HEK293 (cell line): ENCODE data around the gene CD96.
A peak's percentile ranks its signal among the peaks of the same experiment; 100 is the strongest.
"Not testable (repeated sequence)": the region's sequence is repeated elsewhere in the genome, so short reads cannot be mapped to it uniquely, and the experiment has no call there.

Experiments used
- CTCF ChIA-PET: fragments of 350-600 bp; formaldehyde crosslinking; extraction: SDS; loops from one replicate; lab custom pipeline; 2021; ENCODE audit warnings: antibody characterized with exemption; lab: Yijun Ruan, JAX
- POLR2A ChIA-PET: fragments of 300-600 bp; formaldehyde crosslinking; extraction: SDS; loops from one replicate; lab custom pipeline; 2020; ENCODE audit warnings: antibody characterized with exemption, inconsistent platforms; lab: Yijun Ruan, JAX
- H3K27ac ChIP-seq: fragments of 200-500 bp; sonication (Bioruptor generic); 2 replicates; pipeline ENCODE4 v1.5.1; 2014; ENCODE audit warnings: low read depth, low read length, control low read depth, inconsistent platforms; ENCODE audit errors: extremely low read depth
- H3K36me3 ChIP-seq, 2 experiments: fragments of 200-500 bp in 1 of 2; sonication (Bioruptor generic) in 1 of 2; 1 replicate in 1 of 2; 2 replicates in 1 of 2; pipeline ENCODE4 v1.5.1; 2014 to 2017; ENCODE audit warnings: inconsistent platforms in 2 of 2, low read length in 2 of 2; ENCODE audit not compliant: control insufficient read depth in 2 of 2, insufficient read depth in 1 of 2
- H3K4me1 ChIP-seq: fragments of 200-500 bp; sonication (Bioruptor generic); 2 replicates; pipeline ENCODE4 v1.5.1; 2014; ENCODE audit warnings: mild to moderate bottlenecking, low read length, inconsistent platforms; ENCODE audit not compliant: control insufficient read depth, insufficient read depth
- H3K4me3 ChIP-seq: 2 replicates; pipeline ENCODE4 v1.5.1; 2011; ENCODE audit warnings: low read depth, mild to moderate bottlenecking, control low read depth, low read length, moderate library complexity
- H3K9me3 ChIP-seq: fragments of 200-500 bp; sonication (Bioruptor generic); 2 replicates; pipeline ENCODE4 v1.5.1; 2014; ENCODE audit warnings: low read depth, low read length, inconsistent platforms; ENCODE audit not compliant: control insufficient read depth, insufficient read depth
- BCL11B ChIP-seq: fragments of 450-650 bp; formaldehyde crosslinking; IDR thresholded peaks from 2 replicates; pipeline ENCODE4 v1.5.1; 2016; ENCODE audit warnings: low read depth, missing biosample characterization, missing genetic modification characterization
- IKZF3 ChIP-seq: fragments of 450-650 bp; IDR thresholded peaks from 2 replicates; pipeline ENCODE4 v1.5.0; 2018; ENCODE audit warnings: missing biosample characterization, mild to moderate bottlenecking, missing genetic modification characterization, moderate library complexity
- KLF9 ChIP-seq: fragments of 450-650 bp; formaldehyde crosslinking; IDR thresholded peaks from 2 replicates; pipeline ENCODE4 v1.5.1; 2016; ENCODE audit warnings: missing biosample characterization, missing genetic modification characterization, low read depth
- MEIS1 ChIP-seq: sonication (generic); formaldehyde crosslinking; IDR thresholded peaks from 2 replicates; pipeline ENCODE4 v1.8.1; 2022; ENCODE audit warnings: missing genetic modification reagents, mild to moderate bottlenecking, borderline replicate concordance
- SCRT2 ChIP-seq: fragments of 450-650 bp; formaldehyde crosslinking; IDR thresholded peaks from 2 replicates; pipeline ENCODE4 v1.5.1; 2016; ENCODE audit warnings: missing biosample characterization, missing genetic modification characterization
- ZNF366 ChIP-seq: fragments of 450-650 bp; formaldehyde crosslinking; conservative IDR thresholded peaks from 2 replicates; pipeline ENCODE4 v1.5.1; 2016; ENCODE audit warnings: missing biosample characterization, missing genetic modification characterization
- ZNF433 ChIP-seq: fragments of 450-650 bp; formaldehyde crosslinking; IDR thresholded peaks from 2 replicates; pipeline ENCODE4 v1.5.1; 2016; ENCODE audit warnings: missing biosample characterization, missing genetic modification characterization, low read depth
- ZNF48 ChIP-seq: fragments of 450-650 bp; formaldehyde crosslinking; IDR thresholded peaks from 2 replicates; pipeline ENCODE4 v1.5.1; 2016; ENCODE audit warnings: missing biosample characterization, missing genetic modification characterization
- ZNF549 ChIP-seq: fragments of 450-650 bp; IDR thresholded peaks from 2 replicates; pipeline ENCODE4 v1.5.1; 2018; ENCODE audit warnings: missing biosample characterization, missing genetic modification characterization, mild to moderate bottlenecking, inconsistent platforms, moderate library complexity
- ZNF621 ChIP-seq: fragments of 450-650 bp; formaldehyde crosslinking; IDR thresholded peaks from 2 replicates; pipeline ENCODE4 v1.5.1; 2017; ENCODE audit warnings: missing biosample characterization, missing genetic modification characterization
- ZNF623 ChIP-seq: fragments of 450-650 bp; formaldehyde crosslinking; IDR thresholded peaks from 2 replicates; pipeline ENCODE4 v1.5.1; 2016; ENCODE audit warnings: missing biosample characterization, missing genetic modification characterization
- ZNF777 ChIP-seq: fragments of 450-650 bp; formaldehyde crosslinking; IDR thresholded peaks from 2 replicates; pipeline ENCODE4 v1.5.1; 2017; ENCODE audit warnings: missing biosample characterization, missing genetic modification characterization, borderline replicate concordance
- TF ChIP-seq, protein P1 (sequence below): fragments of 450-650 bp; formaldehyde crosslinking; IDR thresholded peaks from 2 replicates; pipeline ENCODE4 v1.5.1; 2016; ENCODE audit warnings: missing biosample characterization, missing genetic modification characterization
- TF ChIP-seq, protein P2 (sequence below): fragments of 450-650 bp; formaldehyde crosslinking; IDR thresholded peaks from 2 replicates; pipeline ENCODE4 v1.5.1; 2016; ENCODE audit warnings: missing biosample characterization, missing genetic modification characterization
- TF ChIP-seq, protein P3 (sequence below): fragments of 450-650 bp; formaldehyde crosslinking; IDR thresholded peaks from 2 replicates; pipeline ENCODE4 v1.5.1; 2016; ENCODE audit warnings: missing biosample characterization, missing genetic modification characterization, low read depth

CD96 gene

DNA sequence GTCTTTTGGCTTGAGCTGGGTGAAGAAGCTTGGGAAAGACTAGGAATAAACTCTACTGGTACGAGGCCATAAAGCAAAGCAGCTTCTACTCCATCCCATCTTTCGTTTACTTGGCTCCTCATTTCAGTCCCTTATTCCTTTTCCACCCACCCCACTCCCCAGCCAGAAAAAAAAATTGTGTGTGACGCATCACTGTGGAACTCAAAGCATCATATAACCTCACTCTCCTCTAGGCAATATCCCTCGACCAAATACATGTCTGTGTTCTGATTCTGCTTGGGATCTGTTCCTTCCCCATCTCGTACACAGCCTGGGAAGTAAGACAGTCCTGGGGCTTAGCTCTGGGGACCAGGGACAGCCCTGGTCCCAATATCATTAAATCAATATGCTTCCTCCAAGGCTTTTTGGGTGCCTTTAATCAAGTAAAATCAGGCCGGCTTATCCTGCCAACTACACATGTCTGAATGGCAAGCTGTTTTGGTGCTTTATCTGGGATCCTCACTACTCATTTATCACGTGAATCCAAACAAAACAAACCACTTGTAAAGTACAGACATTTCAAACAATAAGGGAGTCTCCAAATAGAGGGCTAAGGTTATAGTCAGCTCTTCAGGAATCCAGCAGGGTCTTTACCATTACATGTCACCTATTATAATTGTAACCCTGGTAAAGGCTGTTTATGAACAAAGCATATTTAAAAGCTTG is 128.1 kb downstream of the CD96 start:
- H3K4me1 ChIP-seq = peaks cover 4% of the 10 kb centered on the region; the same call in 1 of the 2 replicates
- no peak overlapping the region for H3K4me3 ChIP-seq
- H3K36me3 ChIP-seq = no peaks in the 10 kb centered on the region
- POLR2A ChIA-PET = no interaction called here
- no peaks in the 10 kb centered on the region for H3K9me3 ChIP-seq
- TF ChIP-seq ZNF48 (no peak), IKZF3 (no peak), KLF9 (tag by site-specific recombination) (no peak), ZNF433 (tag by site-specific recombination) (no peak), BCL11B (tag by site-specific recombination) (no peak), MEIS1 (CRISPR knock-in tag) (no peak), ZNF366 (tag by site-specific recombination) (no peak), ZNF549 (no peak), ZNF621 (tag by site-specific recombination) (no peak), ZNF777 (no peak)
- TF ChIP-seq, protein P1, sequence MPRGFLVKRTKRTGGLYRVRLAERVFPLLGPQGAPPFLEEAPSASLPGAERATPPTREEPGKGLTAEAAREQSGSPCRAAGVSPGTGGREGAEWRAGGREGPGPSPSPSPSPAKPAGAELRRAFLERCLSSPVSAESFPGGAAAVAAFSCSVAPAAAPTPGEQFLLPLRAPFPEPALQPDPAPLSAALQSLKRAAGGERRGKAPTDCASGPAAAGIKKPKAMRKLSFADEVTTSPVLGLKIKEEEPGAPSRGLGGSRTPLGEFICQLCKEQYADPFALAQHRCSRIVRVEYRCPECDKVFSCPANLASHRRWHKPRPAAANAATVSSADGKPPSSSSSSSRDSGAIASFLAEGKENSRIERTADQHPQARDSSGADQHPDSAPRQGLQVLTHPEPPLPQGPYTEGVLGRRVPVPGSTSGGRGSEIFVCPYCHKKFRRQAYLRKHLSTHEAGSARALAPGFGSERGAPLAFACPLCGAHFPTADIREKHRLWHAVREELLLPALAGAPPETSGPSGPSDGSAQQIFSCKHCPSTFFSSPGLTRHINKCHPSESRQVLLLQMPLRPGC (tag by site-specific recombination) = no peak
- TF ChIP-seq, protein P2, sequence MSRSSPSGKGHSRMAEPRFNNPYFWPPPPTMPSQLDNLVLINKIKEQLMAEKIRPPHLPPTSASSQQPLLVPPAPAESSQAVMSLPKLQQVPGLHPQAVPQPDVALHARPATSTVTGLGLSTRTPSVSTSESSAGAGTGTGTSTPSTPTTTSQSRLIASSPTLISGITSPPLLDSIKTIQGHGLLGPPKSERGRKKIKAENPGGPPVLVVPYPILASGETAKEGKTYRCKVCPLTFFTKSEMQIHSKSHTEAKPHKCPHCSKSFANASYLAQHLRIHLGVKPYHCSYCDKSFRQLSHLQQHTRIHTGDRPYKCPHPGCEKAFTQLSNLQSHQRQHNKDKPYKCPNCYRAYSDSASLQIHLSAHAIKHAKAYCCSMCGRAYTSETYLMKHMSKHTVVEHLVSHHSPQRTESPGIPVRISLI (tag by site-specific recombination) = no peak
- TF ChIP-seq, protein P3, sequence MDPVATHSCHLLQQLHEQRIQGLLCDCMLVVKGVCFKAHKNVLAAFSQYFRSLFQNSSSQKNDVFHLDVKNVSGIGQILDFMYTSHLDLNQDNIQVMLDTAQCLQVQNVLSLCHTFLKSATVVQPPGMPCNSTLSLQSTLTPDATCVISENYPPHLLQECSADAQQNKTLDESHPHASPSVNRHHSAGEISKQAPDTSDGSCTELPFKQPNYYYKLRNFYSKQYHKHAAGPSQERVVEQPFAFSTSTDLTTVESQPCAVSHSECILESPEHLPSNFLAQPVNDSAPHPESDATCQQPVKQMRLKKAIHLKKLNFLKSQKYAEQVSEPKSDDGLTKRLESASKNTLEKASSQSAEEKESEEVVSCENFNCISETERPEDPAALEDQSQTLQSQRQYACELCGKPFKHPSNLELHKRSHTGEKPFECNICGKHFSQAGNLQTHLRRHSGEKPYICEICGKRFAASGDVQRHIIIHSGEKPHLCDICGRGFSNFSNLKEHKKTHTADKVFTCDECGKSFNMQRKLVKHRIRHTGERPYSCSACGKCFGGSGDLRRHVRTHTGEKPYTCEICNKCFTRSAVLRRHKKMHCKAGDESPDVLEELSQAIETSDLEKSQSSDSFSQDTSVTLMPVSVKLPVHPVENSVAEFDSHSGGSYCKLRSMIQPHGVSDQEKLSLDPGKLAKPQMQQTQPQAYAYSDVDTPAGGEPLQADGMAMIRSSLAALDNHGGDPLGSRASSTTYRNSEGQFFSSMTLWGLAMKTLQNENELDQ = no peak
- H3K27ac ChIP-seq = no peak overlapping the region
- CTCF ChIA-PET = interaction anchor here (0.6 to 2.7 kb wide), 17 partner anchors 11 to 373 kb away, joined by 3 to 14 read pairs (median 4); partner anchors contain the start of gene ABHD10

DNA sequence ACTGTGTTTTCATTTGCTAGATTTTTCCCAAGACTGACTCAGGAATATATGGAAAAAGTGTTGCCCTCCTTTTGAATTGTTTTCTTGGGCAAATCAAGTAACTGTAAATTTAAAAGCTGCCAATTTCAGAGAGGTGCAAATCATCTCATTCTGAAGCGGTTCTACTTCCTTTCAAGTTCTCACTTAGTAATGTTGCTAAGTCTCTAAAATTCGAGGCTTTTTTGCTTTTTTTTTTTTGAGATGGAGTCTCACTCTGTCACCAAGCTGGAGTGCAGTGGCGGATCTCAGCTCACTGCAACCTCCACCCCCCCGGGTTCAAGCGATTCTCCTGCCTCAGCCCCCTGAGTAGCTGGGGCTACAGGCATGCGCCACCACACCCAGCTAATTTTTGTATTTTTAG is 130.5 kb downstream of the CD96 start:
- H3K4me3 ChIP-seq, H3K27ac ChIP-seq, H3K9me3 ChIP-seq, H3K36me3 ChIP-seq, POLR2A ChIA-PET: not testable (repeated sequence)
- CTCF ChIA-PET = interaction anchor here (0.6 kb wide), 2 partner anchors 25 to 140 kb away, joined by 3 read pairs; no protein-coding TSS in a partner anchor
- peaks cover 14% of the 10 kb centered on the region for H3K4me1 ChIP-seq

DNA sequence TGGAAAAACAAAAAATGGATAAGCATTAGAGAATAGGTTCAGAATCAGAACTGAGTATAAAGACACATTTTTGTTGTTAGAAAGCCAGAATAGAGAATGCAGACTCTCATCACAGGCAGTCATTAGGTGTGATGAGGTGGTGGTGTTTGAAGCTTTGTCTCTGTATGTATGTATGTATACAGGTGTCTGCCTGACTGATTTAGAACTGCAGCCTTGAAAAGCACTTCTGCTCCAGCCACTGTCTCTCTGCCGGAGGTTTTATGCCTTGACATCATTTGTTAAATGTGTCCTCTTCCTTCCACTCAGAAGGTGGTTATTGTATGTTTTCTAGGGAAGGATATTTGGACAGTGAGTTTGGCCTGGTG is 133.8 kb downstream of the CD96 start:
- POLR2A ChIA-PET = no interaction called here
- Histone ChIP-seq H3K9me3 (no peaks in the 10 kb centered on the region), H3K27ac (peak overlapping the region; percentile 20; the same call in 1 of the 2 replicates), H3K36me3 (no peaks in the 10 kb centered on the region), H3K4me1 (peaks cover 10% of the 10 kb centered on the region), H3K4me3 (peak overlapping the region; percentile 59)
- TF ChIP-seq ZNF623 (tag by site-specific recombination) = no peak
- 0 out of 2 replicates have a peak, but pooled peaks have one; percentile 35 for TF ChIP-seq SCRT2 (tag by site-specific recombination)
- CTCF ChIA-PET = interaction anchor here (0.7 kb wide), 1 partner anchor 290 kb away, joined by 3 read pairs; no protein-coding TSS in a partner anchor
